ENCODE results near the gene SHISA5. TPM values are rescaled to one million over a fixed set of nuclear protein-coding genes. Genes with fewer than 3 reads are reported as not detected.

Gene SHISA5
- total RNA-seq, 1 donor from 2014 or later, result 333 TPM

GRCh38 chr3:48543271-48543866 is 39.4 kb upstream of the SHISA5 start:
- Mint-ChIP-seq H3K4me3 (ENCODE audit: unreplicated experiment) (no peak overlapping the region), H3K27me3 (ENCODE audit: low read depth, unreplicated experiment) (no peaks in the 10 kb centered on the region), H3K9me3 (ENCODE audit: unreplicated experiment) (no peaks in the 10 kb centered on the region), H3K36me3 (ENCODE audit: low read depth, unreplicated experiment) (peaks cover 36% of the 10 kb centered on the region), H3K27ac (ENCODE audit: unreplicated experiment) (no peak overlapping the region), H3K4me1 (ENCODE audit: low read depth, unreplicated experiment) (no peaks in the 10 kb centered on the region)
- no peak for FAIRE-seq
- H3K27me3 ChIP-seq (ENCODE audit: insufficient read depth, low read length), result no peaks in the 10 kb centered on the region
- no peak overlapping the region for H3K9ac ChIP-seq (ENCODE audit: low read length)
- H3K4me3 ChIP-seq (ENCODE audit: insufficient read depth, low read depth, low read length), result no peak overlapping the region
- TF ChIP-seq, protein P1, sequence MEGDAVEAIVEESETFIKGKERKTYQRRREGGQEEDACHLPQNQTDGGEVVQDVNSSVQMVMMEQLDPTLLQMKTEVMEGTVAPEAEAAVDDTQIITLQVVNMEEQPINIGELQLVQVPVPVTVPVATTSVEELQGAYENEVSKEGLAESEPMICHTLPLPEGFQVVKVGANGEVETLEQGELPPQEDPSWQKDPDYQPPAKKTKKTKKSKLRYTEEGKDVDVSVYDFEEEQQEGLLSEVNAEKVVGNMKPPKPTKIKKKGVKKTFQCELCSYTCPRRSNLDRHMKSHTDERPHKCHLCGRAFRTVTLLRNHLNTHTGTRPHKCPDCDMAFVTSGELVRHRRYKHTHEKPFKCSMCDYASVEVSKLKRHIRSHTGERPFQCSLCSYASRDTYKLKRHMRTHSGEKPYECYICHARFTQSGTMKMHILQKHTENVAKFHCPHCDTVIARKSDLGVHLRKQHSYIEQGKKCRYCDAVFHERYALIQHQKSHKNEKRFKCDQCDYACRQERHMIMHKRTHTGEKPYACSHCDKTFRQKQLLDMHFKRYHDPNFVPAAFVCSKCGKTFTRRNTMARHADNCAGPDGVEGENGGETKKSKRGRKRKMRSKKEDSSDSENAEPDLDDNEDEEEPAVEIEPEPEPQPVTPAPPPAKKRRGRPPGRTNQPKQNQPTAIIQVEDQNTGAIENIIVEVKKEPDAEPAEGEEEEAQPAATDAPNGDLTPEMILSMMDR (IDR thresholded peaks at IDR 0.05; ENCODE audit: insufficient read depth, low read depth, low read length), result no peak
- TF ChIP-seq EZH2 (IDR thresholded peaks at IDR 0.05; ENCODE audit: insufficient read depth, low read length), result no peak
- no peak overlapping the region for H3K27ac ChIP-seq (ENCODE audit: low read depth, low read length)
- no peak overlapping the region for H2AFZ ChIP-seq (ENCODE audit: low read depth, low read length)
- H3K36me3 ChIP-seq (ENCODE audit: insufficient read depth, low read length), result peaks cover 12% of the 10 kb centered on the region
- H3K4me2 ChIP-seq (ENCODE audit: low read length), result no peak overlapping the region
- no peaks in the 10 kb centered on the region for H4K20me1 ChIP-seq (ENCODE audit: insufficient read depth, low read length)
- H3K79me2 ChIP-seq (ENCODE audit: insufficient read depth, low read length), result no peaks in the 10 kb centered on the region
- H3K9me3 ChIP-seq (ENCODE audit: insufficient read depth, low read depth, low read length), result no peaks in the 10 kb centered on the region
- DNase-seq (ENCODE audit: low read depth), result no peak
- H3K4me1 ChIP-seq (ENCODE audit: insufficient read depth, low read length), result no peaks in the 10 kb centered on the region

GRCh38 chr3:48538451-48538850 is 34.5 kb upstream of the SHISA5 start:
- Mint-ChIP-seq H3K36me3 (ENCODE audit: low read depth, unreplicated experiment) (peaks cover 51% of the 10 kb centered on the region), H3K9me3 (ENCODE audit: unreplicated experiment) (no peaks in the 10 kb centered on the region), H3K27ac (ENCODE audit: unreplicated experiment) (no peak overlapping the region), H3K4me3 (ENCODE audit: unreplicated experiment) (no peak overlapping the region), H3K27me3 (ENCODE audit: low read depth, unreplicated experiment) (no peaks in the 10 kb centered on the region), H3K4me1 (ENCODE audit: low read depth, unreplicated experiment) (no peaks in the 10 kb centered on the region)
- Histone ChIP-seq H3K4me3 (ENCODE audit: insufficient read depth, low read depth, low read length) (no peak overlapping the region), H3K9ac (ENCODE audit: low read length) (no peak overlapping the region), H3K79me2 (ENCODE audit: insufficient read depth, low read length) (no peaks in the 10 kb centered on the region), H3K27ac (ENCODE audit: low read depth, low read length) (no peak overlapping the region), H3K4me2 (ENCODE audit: low read length) (no peak overlapping the region), H3K27me3 (ENCODE audit: insufficient read depth, low read length) (no peaks in the 10 kb centered on the region), H2AFZ (ENCODE audit: low read depth, low read length) (no peak overlapping the region), H3K9me3 (ENCODE audit: insufficient read depth, low read depth, low read length) (no peaks in the 10 kb centered on the region), H3K4me1 (ENCODE audit: insufficient read depth, low read length) (no peaks in the 10 kb centered on the region), H4K20me1 (ENCODE audit: insufficient read depth, low read length) (no peaks in the 10 kb centered on the region), H3K36me3 (ENCODE audit: insufficient read depth, low read length) (peaks cover 13% of the 10 kb centered on the region)
- no peak for DNase-seq (ENCODE audit: low read depth)
- no peak for FAIRE-seq
- TF ChIP-seq EZH2 (IDR thresholded peaks at IDR 0.05; ENCODE audit: insufficient read depth, low read length), result no peak
- TF ChIP-seq, protein P1 (IDR thresholded peaks at IDR 0.05; ENCODE audit: insufficient read depth, low read depth, low read length), result no peak

DNA sequence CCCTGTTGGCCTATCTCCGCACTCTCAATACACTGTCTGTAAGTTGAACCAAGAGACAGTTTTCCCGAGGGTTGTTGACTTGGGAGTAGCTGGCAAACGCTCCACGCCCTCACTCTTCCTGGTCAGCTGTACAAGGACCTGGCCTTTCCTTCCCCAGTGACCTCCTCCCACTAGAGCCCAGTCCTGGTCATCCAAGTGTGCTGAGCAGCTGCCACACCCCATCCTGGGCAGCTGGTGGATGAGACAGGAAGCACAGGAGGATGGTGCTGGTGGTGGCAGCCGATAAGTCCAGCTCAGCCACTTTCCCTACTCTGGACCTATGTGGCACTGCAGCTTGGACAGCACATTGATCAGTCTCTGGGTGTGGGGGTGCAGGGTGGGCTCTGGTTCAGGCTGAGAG is 32.8 kb upstream of the SHISA5 start:
- Histone ChIP-seq H3K9me3 (ENCODE audit: insufficient read depth, low read depth, low read length) (no peaks in the 10 kb centered on the region), H3K79me2 (ENCODE audit: insufficient read depth, low read length) (no peaks in the 10 kb centered on the region), H3K9ac (ENCODE audit: low read length) (no peak overlapping the region), H3K4me3 (ENCODE audit: insufficient read depth, low read depth, low read length) (no peak overlapping the region), H4K20me1 (ENCODE audit: insufficient read depth, low read length) (no peaks in the 10 kb centered on the region), H3K4me1 (ENCODE audit: insufficient read depth, low read length) (no peaks in the 10 kb centered on the region), H3K36me3 (ENCODE audit: insufficient read depth, low read length) (peaks cover 13% of the 10 kb centered on the region), H3K4me2 (ENCODE audit: low read length) (no peak overlapping the region), H3K27me3 (ENCODE audit: insufficient read depth, low read length) (no peaks in the 10 kb centered on the region), H2AFZ (ENCODE audit: low read depth, low read length) (no peak overlapping the region), H3K27ac (ENCODE audit: low read depth, low read length) (no peak overlapping the region)
- Mint-ChIP-seq H3K27ac (ENCODE audit: unreplicated experiment) (no peak overlapping the region), H3K4me1 (ENCODE audit: low read depth, unreplicated experiment) (no peaks in the 10 kb centered on the region), H3K9me3 (ENCODE audit: unreplicated experiment) (no peaks in the 10 kb centered on the region), H3K36me3 (ENCODE audit: low read depth, unreplicated experiment) (peaks cover 45% of the 10 kb centered on the region), H3K27me3 (ENCODE audit: low read depth, unreplicated experiment) (no peaks in the 10 kb centered on the region), H3K4me3 (ENCODE audit: unreplicated experiment) (no peak overlapping the region)
- no peak for TF ChIP-seq EZH2 (IDR thresholded peaks at IDR 0.05; ENCODE audit: insufficient read depth, low read length)
- TF ChIP-seq, protein P1 (IDR thresholded peaks at IDR 0.05; ENCODE audit: insufficient read depth, low read depth, low read length), result no peak
- DNase-seq (ENCODE audit: low read depth) (no peak), FAIRE-seq (no peak)

Data from astrocyte (in vitro differentiated cells and primary cell).